Raji (cell line): ENCODE results near the gene MORC1.

Experiments
- POLR2A ChIP-seq: IDR thresholded peaks from 2 replicates; pipeline ENCODE4 v1.6.1; 2011; ENCODE audit warnings: low read depth, low read length, control low read depth; ENCODE audit not compliant: insufficient read depth

MORC1 gene

GRCh38 chr3:109116031-109116430 is 1.9 kb downstream of the MORC1 start:
- TF ChIP-seq POLR2A: no peak

- no peak for TF ChIP-seq POLR2A
These were observed 2.5 kb downstream of the MORC1 start for GRCh38 chr3:109115451-109115850.

GRCh38 chr3:109114746-109115145 is 3.2 kb downstream of the MORC1 start:
- TF ChIP-seq POLR2A: no peak

- no peak for TF ChIP-seq POLR2A
These were observed 4.8 kb downstream of the MORC1 start for GRCh38 chr3:109112946-109113760.

GRCh38 chr3:109109574-109109973 is 8.4 kb downstream of the MORC1 start:
- no peak for TF ChIP-seq POLR2A

- TF ChIP-seq POLR2A: no peak
These were observed 19.8 kb downstream of the MORC1 start for GRCh38 chr3:109098079-109098644.

- no peak for TF ChIP-seq POLR2A
These were observed 22.8 kb downstream of the MORC1 start for GRCh38 chr3:109095166-109095565.

GRCh38 chr3:109093561-109093960 is 24.4 kb downstream of the MORC1 start:
- TF ChIP-seq POLR2A: no peak

GRCh38 chr3:109091846-109092245 is 26.1 kb downstream of the MORC1 start:
- no peak for TF ChIP-seq POLR2A

GRCh38 chr3:109089265-109089664 is 28.7 kb downstream of the MORC1 start:
- TF ChIP-seq POLR2A: no peak

GRCh38 chr3:109081746-109082510 is 36.0 kb downstream of the MORC1 start:
- TF ChIP-seq POLR2A: no peak

GRCh38 chr3:109073116-109073515 is 44.8 kb downstream of the MORC1 start:
- TF ChIP-seq POLR2A: no peak

GRCh38 chr3:109072194-109072593 is 45.7 kb downstream of the MORC1 start:
- TF ChIP-seq POLR2A: no peak

GRCh38 chr3:109071350-109072142 is 46.4 kb downstream of the MORC1 start:
- TF ChIP-seq POLR2A: no peak

GRCh38 chr3:109070211-109070610 is 47.7 kb downstream of the MORC1 start:
- TF ChIP-seq POLR2A: no peak
